Measurements from ENCODE around the gene RNF150. TPM values are rescaled to one million over a fixed set of nuclear protein-coding genes. Genes with fewer than 3 reads are reported as not detected.

RNF150 gene
- total RNA-seq, 2 donors from 2014 or later: 11.7 to 12.3 TPM

- no peak for DNase-seq (ENCODE audit: low spot score)
- Histone ChIP-seq H3K9me3 (no peaks in the 10 kb centered on the region), H3K27ac (no peak overlapping the region), H3K27me3 (replicated peaks; ENCODE audit: insufficient read depth) (no peaks in the 10 kb centered on the region), H3K4me3 (no peak overlapping the region), H3K36me3 (no peaks in the 10 kb centered on the region), H3K4me1 (replicated peaks) (no peaks in the 10 kb centered on the region)
- 97% methylated on average over 1 of the region's 1 CpG for WGBS
- intact Hi-C loops (cut with DNase I): no loop called here
- TF ChIP-seq POLR2A (IDR thresholded peaks at IDR 0.05) (no peak), POLR2AphosphoS5 (IDR thresholded peaks at IDR 0.05) (no peak), CTCF (IDR thresholded peaks at IDR 0.05) (no peak)
These were observed 33.9 kb downstream of the RNF150 start for GRCh38 chr4:141099326-141099725.

- intact Hi-C loops (cut with DNase I): no loop called here
- H3K27me3 ChIP-seq (replicated peaks; ENCODE audit: insufficient read depth): no peaks in the 10 kb centered on the region
- H3K27ac ChIP-seq: no peak overlapping the region
- no peak for TF ChIP-seq CTCF (IDR thresholded peaks at IDR 0.05)
- WGBS: 100% methylated on average over 3 of the region's 3 CpGs
- H3K4me1 ChIP-seq (replicated peaks): no peaks in the 10 kb centered on the region
- no peak for DNase-seq (ENCODE audit: low spot score)
- no peaks in the 10 kb centered on the region for H3K9me3 ChIP-seq
- no peak overlapping the region for H3K4me3 ChIP-seq
- no peaks in the 10 kb centered on the region for H3K36me3 ChIP-seq
These were observed 35.1 kb downstream of the RNF150 start for GRCh38 chr4:141098163-141098562.

DNA sequence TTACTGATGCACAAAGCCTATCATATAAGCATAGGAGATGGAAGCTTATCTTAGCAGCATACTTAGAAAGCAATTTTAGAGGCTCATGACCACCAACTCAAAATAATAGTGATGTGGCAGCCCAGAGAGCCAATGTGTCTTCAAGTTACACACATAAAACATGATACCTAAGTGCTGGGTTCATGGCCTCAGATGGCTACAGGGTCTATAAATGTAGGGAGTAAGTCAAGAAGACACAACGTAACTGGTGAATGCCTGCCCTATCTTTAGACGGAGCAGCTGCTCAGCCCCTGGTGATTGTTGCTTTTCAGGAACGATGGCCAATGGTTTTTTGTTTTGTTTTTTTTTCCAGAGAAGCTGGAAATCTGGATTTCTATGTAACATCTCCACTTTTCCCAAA is 42.8 kb downstream of the RNF150 start:
- H3K27me3 ChIP-seq (replicated peaks; ENCODE audit: insufficient read depth): no peaks in the 10 kb centered on the region
- no peak for DNase-seq (ENCODE audit: low spot score)
- no peak overlapping the region for H3K4me3 ChIP-seq
- intact Hi-C loops (cut with DNase I): no loop called here
- no peaks in the 10 kb centered on the region for H3K9me3 ChIP-seq
- no peaks in the 10 kb centered on the region for H3K36me3 ChIP-seq
- H3K4me1 ChIP-seq (replicated peaks): no peaks in the 10 kb centered on the region
- no peak overlapping the region for H3K27ac ChIP-seq
- WGBS: 38% methylated on average over 3 of the region's 3 CpGs
- TF ChIP-seq POLR2A (IDR thresholded peaks at IDR 0.05) (no peak), POLR2AphosphoS5 (IDR thresholded peaks at IDR 0.05) (no peak), CTCF (IDR thresholded peaks at IDR 0.05) (no peak)

- H3K4me3 ChIP-seq: no peak overlapping the region
- DNase-seq (ENCODE audit: low spot score): no peak
- no peak for TF ChIP-seq POLR2AphosphoS5 (IDR thresholded peaks at IDR 0.05)
- no peak for TF ChIP-seq CTCF (IDR thresholded peaks at IDR 0.05)
- TF ChIP-seq POLR2A (IDR thresholded peaks at IDR 0.05): no peak
- intact Hi-C loops (cut with DNase I): no loop called here
- no peak overlapping the region for H3K27ac ChIP-seq
- H3K36me3 ChIP-seq: no peaks in the 10 kb centered on the region
- H3K9me3 ChIP-seq: no peaks in the 10 kb centered on the region
- WGBS: 47% methylated on average over 9 of the region's 9 CpGs
- H3K4me1 ChIP-seq (replicated peaks): no peaks in the 10 kb centered on the region
- H3K27me3 ChIP-seq (replicated peaks; ENCODE audit: insufficient read depth): no peaks in the 10 kb centered on the region
These were observed 51.3 kb downstream of the RNF150 start for GRCh38 chr4:141081921-141082395.

GRCh38 chr4:141080668-141081067 is 52.6 kb downstream of the RNF150 start:
- no peak overlapping the region for H3K27ac ChIP-seq
- WGBS: 82% methylated on average over 8 of the region's 8 CpGs
- H3K9me3 ChIP-seq: no peaks in the 10 kb centered on the region
- no peak for DNase-seq (ENCODE audit: low spot score)
- TF ChIP-seq POLR2AphosphoS5 (IDR thresholded peaks at IDR 0.05): no peak
- TF ChIP-seq CTCF (IDR thresholded peaks at IDR 0.05): no peak
- TF ChIP-seq POLR2A (IDR thresholded peaks at IDR 0.05): no peak
- intact Hi-C loops (cut with DNase I): no loop called here
- no peak overlapping the region for H3K4me3 ChIP-seq
- H3K36me3 ChIP-seq: no peaks in the 10 kb centered on the region
- no peaks in the 10 kb centered on the region for H3K27me3 ChIP-seq (replicated peaks; ENCODE audit: insufficient read depth)
- no peaks in the 10 kb centered on the region for H3K4me1 ChIP-seq (replicated peaks)
